GM12875 (cell line): Measurements from ENCODE around the gene ZBTB1.

Source experiments
- H3K4me3 ChIP-seq: one replicate; pipeline ENCODE4 v1.5.1; 2011; ENCODE audit warnings: low read depth, low read length, control low read depth
- CTCF ChIP-seq: IDR thresholded peaks from 2 replicates; pipeline ENCODE4 v1.5.1; 2011; ENCODE audit warnings: low read depth, mild to moderate bottlenecking, control low read depth, inconsistent platforms, low read length, moderate library complexity, borderline replicate concordance; ENCODE audit not compliant: insufficient read depth

Gene ZBTB1

DNA sequence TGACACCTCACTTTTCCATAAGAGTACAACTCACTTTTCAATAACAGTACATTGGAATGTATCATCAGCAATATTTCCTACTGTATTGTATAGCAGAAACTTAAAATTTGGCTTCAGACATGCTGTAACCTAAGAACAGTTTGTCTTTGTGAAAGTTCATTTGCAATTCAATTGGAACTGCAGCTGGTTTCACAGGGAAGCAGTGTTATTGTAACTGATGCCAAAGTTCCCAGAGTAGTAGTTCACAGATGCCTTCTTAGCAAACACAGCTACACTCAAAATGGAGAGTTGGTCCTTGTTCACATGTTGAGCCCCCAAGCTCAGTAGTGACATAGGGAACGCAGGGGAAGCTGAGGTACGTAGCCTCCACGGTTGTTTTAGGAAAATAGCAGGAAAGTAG is 68.5 kb downstream of the ZBTB1 start:
- TF ChIP-seq CTCF, result no peak
- H3K4me3 ChIP-seq, result no peak overlapping the region
